Smooth muscle cell (in vitro differentiated cells): ENCODE measurements around the gene PEX12. TPM values are rescaled to one million over a fixed set of nuclear protein-coding genes. Genes with fewer than 3 reads are reported as not detected.
A peak's percentile ranks its signal among the peaks of the same experiment; 100 is the strongest.
"Not testable (repeated sequence)": the region's sequence is repeated elsewhere in the genome, so short reads cannot be mapped to it uniquely, and the experiment has no call there.

Experiments
- DNase-seq: peaks from one replicate; lab custom pipeline; 2025; ENCODE audit not compliant: unreplicated experiment; lab: John Stamatoyannopoulos, UW
- H2AFZ ChIP-seq: fragments of 200-600 bp; sonication (generic); 2 replicates; pipeline ENCODE4 v1.6.0; 2016; ENCODE audit warnings: antibody characterized with exemption, low read depth, mild to moderate bottlenecking
- H3F3A ChIP-seq: fragments of 200-600 bp; sonication (generic); 2 replicates; pipeline ENCODE4 v1.6.0; 2017; ENCODE audit warnings: antibody characterized with exemption, low read depth
- H3K27ac ChIP-seq: fragments of 200-600 bp; sonication (generic); 2 replicates; pipeline ENCODE4 v1.5.1; 2016; ENCODE audit warnings: low read depth, mild to moderate bottlenecking
- H3K27me3 ChIP-seq: fragments of 200-600 bp; sonication (generic); 2 replicates; pipeline ENCODE4 v1.6.1; 2016; ENCODE audit warnings: low read depth, mild to moderate bottlenecking
- H3K36me3 ChIP-seq: fragments of 200-600 bp; sonication (generic); 2 replicates; pipeline ENCODE4 v1.5.1; 2016; ENCODE audit warnings: low read depth
- H3K4me1 ChIP-seq: fragments of 200-600 bp; sonication (generic); 2 replicates; pipeline ENCODE4 v1.5.1; 2016; ENCODE audit warnings: low read depth
- H3K4me2 ChIP-seq: fragments of 200-600 bp; sonication (generic); 2 replicates; pipeline ENCODE4 v1.6.0; 2016; ENCODE audit warnings: mild to moderate bottlenecking
- H3K4me3 ChIP-seq: fragments of 200-600 bp; sonication (generic); 2 replicates; pipeline ENCODE4 v1.5.1; 2016; ENCODE audit warnings: mild to moderate bottlenecking
- H3K79me2 ChIP-seq: fragments of 200-600 bp; sonication (generic); 2 replicates; pipeline ENCODE4 v1.6.0; 2016; ENCODE audit warnings: low read depth, mild to moderate bottlenecking
- H3K9ac ChIP-seq: fragments of 200-600 bp; sonication (generic); 2 replicates; pipeline ENCODE4 v1.6.0; 2016; ENCODE audit warnings: low read depth
- H3K9me3 ChIP-seq: fragments of 200-600 bp; sonication (generic); replicated peaks from 2 replicates; pipeline ENCODE4 v1.5.1; 2016; ENCODE audit warnings: low read depth
- H4K20me1 ChIP-seq: fragments of 200-600 bp; sonication (generic); 2 replicates; pipeline ENCODE4 v1.6.0; 2016; ENCODE audit warnings: low read depth
- WGBS: methylation state at CpG from one replicate; pipeline ENCODE4 v1.1.7; 2016; ENCODE audit warnings: low lambda C conversion rate; 5-methylcytosine and 5-hydroxymethylcytosine counted together
- polyA plus RNA-seq: library from polyadenylated mRNA; unstranded; fragments of >200 nt; fragmentation: Nextera tagmentation; extraction: Ambion mirVana; gene quantifications from 2 replicates; pipeline ENCODE4 v1.2.1, GENCODE V29; 2016
- small RNA-seq: library from RNA; depleted of rRNA; stranded (forward); fragments of <200 nt; gene quantifications from one replicate; pipeline ENCODE3, GENCODE V24; 2014
- total RNA-seq: library from RNA; depleted of rRNA; stranded (reverse); fragments of >200 nt; gene quantifications from 2 replicates; pipeline ENCODE4 v1.2.3, GENCODE V29; 2014
- TF ChIP-seq, protein P1 (sequence below): fragments of 200-600 bp; sonication (generic); IDR thresholded peaks from 2 replicates; pipeline ENCODE4 v1.5.1; 2017; ENCODE audit warnings: borderline replicate concordance, mild to moderate bottlenecking, antibody characterized with exemption; ENCODE audit not compliant: insufficient read depth, poor library complexity, severe bottlenecking

Gene PEX12
- total and polyA plus RNA-seq, 2 experiments from 2014 or later: 2.8 to 8.6 TPM

DNA sequence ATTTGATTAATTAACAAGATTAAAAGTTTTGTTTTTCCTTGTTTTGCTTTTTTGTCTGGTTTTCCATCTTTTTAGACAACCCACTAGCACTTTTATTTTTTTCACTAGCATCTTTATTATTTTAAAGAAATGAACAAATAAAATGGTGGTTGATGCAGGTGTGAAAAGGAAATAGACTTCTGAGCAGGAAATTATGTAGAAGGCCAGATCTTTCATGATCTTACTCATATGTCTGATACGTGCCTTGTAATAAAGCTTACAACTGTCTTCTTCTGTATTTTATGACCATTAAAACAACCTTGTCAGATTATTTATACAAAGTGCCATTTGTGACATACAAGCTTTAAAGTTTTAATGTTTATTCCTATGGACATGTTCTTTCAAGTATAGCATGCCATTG is 47.2 kb downstream of the PEX12 start:
- WGBS: 97% methylated on average over 1 of the region's 1 CpG

GRCh38 chr17:35529866-35530265 is 48.5 kb downstream of the PEX12 start:
- Histone ChIP-seq H3K27me3 (peaks cover 4% of the 10 kb centered on the region), H3K36me3 (no peaks in the 10 kb centered on the region), H3K9me3 (no peaks in the 10 kb centered on the region), H3K27ac (no peak overlapping the region), H3K4me3 (no peak overlapping the region), H4K20me1 (no peaks in the 10 kb centered on the region), H3K4me1 (no peaks in the 10 kb centered on the region), H3K4me2 (no peak overlapping the region), H3K79me2 (no peaks in the 10 kb centered on the region), H2AFZ (no peak overlapping the region), H3F3A (no peaks in the 10 kb centered on the region), H3K9ac (no peak overlapping the region)
- no peak for DNase-seq
- TF ChIP-seq, protein P1, sequence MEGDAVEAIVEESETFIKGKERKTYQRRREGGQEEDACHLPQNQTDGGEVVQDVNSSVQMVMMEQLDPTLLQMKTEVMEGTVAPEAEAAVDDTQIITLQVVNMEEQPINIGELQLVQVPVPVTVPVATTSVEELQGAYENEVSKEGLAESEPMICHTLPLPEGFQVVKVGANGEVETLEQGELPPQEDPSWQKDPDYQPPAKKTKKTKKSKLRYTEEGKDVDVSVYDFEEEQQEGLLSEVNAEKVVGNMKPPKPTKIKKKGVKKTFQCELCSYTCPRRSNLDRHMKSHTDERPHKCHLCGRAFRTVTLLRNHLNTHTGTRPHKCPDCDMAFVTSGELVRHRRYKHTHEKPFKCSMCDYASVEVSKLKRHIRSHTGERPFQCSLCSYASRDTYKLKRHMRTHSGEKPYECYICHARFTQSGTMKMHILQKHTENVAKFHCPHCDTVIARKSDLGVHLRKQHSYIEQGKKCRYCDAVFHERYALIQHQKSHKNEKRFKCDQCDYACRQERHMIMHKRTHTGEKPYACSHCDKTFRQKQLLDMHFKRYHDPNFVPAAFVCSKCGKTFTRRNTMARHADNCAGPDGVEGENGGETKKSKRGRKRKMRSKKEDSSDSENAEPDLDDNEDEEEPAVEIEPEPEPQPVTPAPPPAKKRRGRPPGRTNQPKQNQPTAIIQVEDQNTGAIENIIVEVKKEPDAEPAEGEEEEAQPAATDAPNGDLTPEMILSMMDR: no peak
- WGBS: 94% methylated on average over 8 of the region's 8 CpGs

More for the DNA sequence above, 47.2 kb downstream of the PEX12 start:
- H3K27ac ChIP-seq: no peak overlapping the region
- H3K36me3 ChIP-seq: no peaks in the 10 kb centered on the region
- H3K9ac ChIP-seq: no peak overlapping the region
- TF ChIP-seq, protein P1: no peak
- no peak for DNase-seq
- no peak overlapping the region for H3K4me2 ChIP-seq
- no peak overlapping the region for H3K4me3 ChIP-seq
- H2AFZ ChIP-seq: no peak overlapping the region
- no peaks in the 10 kb centered on the region for H3K9me3 ChIP-seq
- no peaks in the 10 kb centered on the region for H3K79me2 ChIP-seq
- H3K27me3 ChIP-seq: no peaks in the 10 kb centered on the region
- no peaks in the 10 kb centered on the region for H3K4me1 ChIP-seq
- no peaks in the 10 kb centered on the region for H4K20me1 ChIP-seq
- no peaks in the 10 kb centered on the region for H3F3A ChIP-seq

DNA sequence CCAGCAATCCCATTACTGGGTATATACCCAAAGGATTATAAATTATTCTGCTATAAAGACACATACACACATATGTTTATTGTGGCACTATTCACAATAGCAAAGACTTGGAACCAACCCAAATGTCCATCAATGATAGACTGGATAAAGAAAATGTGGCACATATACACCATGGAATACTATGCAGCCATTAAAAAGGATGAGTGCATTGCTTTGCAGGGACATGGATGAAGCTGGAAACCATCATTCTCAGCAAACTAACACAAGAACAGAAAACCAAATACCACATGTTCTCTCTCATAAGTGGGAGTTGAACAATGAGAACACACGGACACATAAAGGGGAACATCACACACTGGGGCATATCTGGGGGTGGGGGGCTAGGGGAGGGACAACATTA is 49.0 kb downstream of the PEX12 start:
- not testable (repeated sequence) for H3K4me2 ChIP-seq, H3K4me3 ChIP-seq, H3K27ac ChIP-seq, H3K9me3 ChIP-seq, H3K9ac ChIP-seq, H3K4me1 ChIP-seq, H2AFZ ChIP-seq, H4K20me1 ChIP-seq, H3K79me2 ChIP-seq, H3F3A ChIP-seq, DNase-seq, H3K36me3 ChIP-seq, H3K27me3 ChIP-seq
- WGBS: 100% methylated on average over 1 of the region's 1 CpG

Small RNA genes within 50 kb of the gene (small RNA-seq; reads per million reads assigned to genes)
- gene AC004134.1: not detected
- gene AC015911.1: not detected
- gene SNORD7: 104 reads per million, percentile 98 among the genes with 10 or more reads in this experiment

Other genes starting within 250 kb of the PEX12 start
- gene SLFN11, start 204.9 kb downstream of the PEX12 start, total RNA-seq: 4.3 and 4.4 TPM in 2 replicates
- gene SLFN11, start 204.9 kb downstream of the PEX12 start, polyA plus RNA-seq: 1.4 and 1.8 TPM in 2 replicates
- 14.3 and 17.7 TPM in 2 replicates for gene SLFN12, start 146.1 kb downstream of the PEX12 start, total RNA-seq
- gene SLFN12, start 146.1 kb downstream of the PEX12 start, polyA plus RNA-seq: 2.8 and 4.4 TPM in 2 replicates
- gene SLFN13, start 129.8 kb downstream of the PEX12 start, total RNA-seq: 0.45 and 5.1 TPM in 2 replicates
- gene SLFN13, start 129.8 kb downstream of the PEX12 start, polyA plus RNA-seq: 0.30 and 0.83 TPM in 2 replicates
- not detected in 2 replicates for gene SLFN12L, start 40.9 kb downstream of the PEX12 start, total RNA-seq
- not detected in 2 replicates for gene SLFN12L, start 40.9 kb downstream of the PEX12 start, polyA plus RNA-seq
- gene SLFN14, start 17.8 kb downstream of the PEX12 start, total RNA-seq: not detected in 2 replicates
- gene SLFN14, start 17.8 kb downstream of the PEX12 start, polyA plus RNA-seq: not detected in 2 replicates
- gene AP2B1, start 8.8 kb upstream of the PEX12 start, total RNA-seq: 92.3 and 94.6 TPM in 2 replicates
- gene AP2B1, start 8.8 kb upstream of the PEX12 start, polyA plus RNA-seq: 45.0 and 58.5 TPM in 2 replicates
- gene RASL10B, start 153.1 kb upstream of the PEX12 start, total RNA-seq: 6.8 and 8.2 TPM in 2 replicates
- 11.0 and 18.6 TPM in 2 replicates for gene RASL10B, start 153.1 kb upstream of the PEX12 start, polyA plus RNA-seq
- gene GAS2L2, start 174.7 kb upstream of the PEX12 start, total RNA-seq: not detected in 2 replicates
- not detected in 2 replicates for gene GAS2L2, start 174.7 kb upstream of the PEX12 start, polyA plus RNA-seq
- not detected in 2 replicates for gene C17orf50, start 182.3 kb upstream of the PEX12 start, total RNA-seq
- gene C17orf50, start 182.3 kb upstream of the PEX12 start, polyA plus RNA-seq: 0.33 TPM in 1 of 2 replicates, not detected in the other
- gene MMP28, start 217.1 kb upstream of the PEX12 start, total RNA-seq: 38.0 and 50.0 TPM in 2 replicates
- 25.7 and 51.4 TPM in 2 replicates for gene MMP28, start 217.1 kb upstream of the PEX12 start, polyA plus RNA-seq
- 25.5 and 33.3 TPM in 2 replicates for gene TAF15, start 230.9 kb upstream of the PEX12 start, total RNA-seq
- 4.2 and 8.1 TPM in 2 replicates for gene TAF15, start 230.9 kb upstream of the PEX12 start, polyA plus RNA-seq